Epidermal melanocyte (primary cell): ENCODE data around the gene MPND.

ENCODE experiments used
- DNase-seq: peaks from one replicate; pipeline ENCODE4 v3.0.0; 2011; ENCODE audit warnings: low spot score; ENCODE audit not compliant: insufficient read length

MPND gene

DNA sequence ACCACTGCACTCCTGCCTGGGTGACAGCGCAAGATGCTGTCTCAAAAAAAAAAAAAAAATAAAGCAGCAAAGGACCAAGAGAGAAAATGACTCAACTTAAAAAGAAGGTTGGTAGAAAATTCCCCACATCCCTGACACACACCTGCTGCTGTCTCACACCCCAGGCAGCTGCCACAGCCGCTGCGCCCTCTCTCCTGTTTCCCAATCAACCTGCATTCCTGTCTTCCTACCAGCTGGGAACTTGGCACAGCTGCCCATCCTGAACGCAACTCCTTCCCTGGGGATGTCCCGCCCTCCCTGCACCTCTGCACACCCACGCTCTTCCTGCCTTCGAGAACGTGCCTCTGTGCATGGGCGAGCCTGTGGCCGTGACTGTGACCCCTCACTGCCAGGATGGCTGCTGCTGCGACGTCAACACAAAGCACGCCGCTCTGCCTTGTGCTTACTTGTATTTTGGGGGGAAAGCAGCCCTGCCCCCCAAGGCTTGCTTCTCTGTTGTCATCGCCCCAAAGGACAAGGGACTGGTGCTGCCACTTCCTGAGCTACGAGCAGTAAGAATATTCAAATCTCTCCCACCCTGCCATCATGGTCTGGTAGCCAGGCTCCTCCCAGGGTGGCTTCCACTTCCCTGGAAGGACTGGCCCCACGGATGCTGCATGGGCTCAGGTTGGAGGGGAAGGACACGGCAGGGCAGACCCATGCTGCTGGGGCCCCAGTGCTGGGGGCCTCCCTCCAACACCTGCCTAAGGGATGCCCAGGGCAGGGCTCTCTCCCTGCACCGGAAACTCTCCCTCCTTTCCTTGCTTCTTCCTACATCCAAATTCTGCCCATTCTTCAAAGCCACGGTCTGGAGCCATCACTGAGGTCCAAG, 36.3 kb downstream of the MPND start:
- no peak for DNase-seq

- DNase-seq = no peak
These were observed 36.9 kb downstream of the MPND start for GRCh38 chr19:4380254-4380727.

GRCh38 chr19:4385291-4386040, 42.1 kb downstream of the MPND start:
- no peak for DNase-seq

GRCh38 chr19:4386041-4386782, 42.9 kb downstream of the MPND start:
- no peak for DNase-seq

DNA sequence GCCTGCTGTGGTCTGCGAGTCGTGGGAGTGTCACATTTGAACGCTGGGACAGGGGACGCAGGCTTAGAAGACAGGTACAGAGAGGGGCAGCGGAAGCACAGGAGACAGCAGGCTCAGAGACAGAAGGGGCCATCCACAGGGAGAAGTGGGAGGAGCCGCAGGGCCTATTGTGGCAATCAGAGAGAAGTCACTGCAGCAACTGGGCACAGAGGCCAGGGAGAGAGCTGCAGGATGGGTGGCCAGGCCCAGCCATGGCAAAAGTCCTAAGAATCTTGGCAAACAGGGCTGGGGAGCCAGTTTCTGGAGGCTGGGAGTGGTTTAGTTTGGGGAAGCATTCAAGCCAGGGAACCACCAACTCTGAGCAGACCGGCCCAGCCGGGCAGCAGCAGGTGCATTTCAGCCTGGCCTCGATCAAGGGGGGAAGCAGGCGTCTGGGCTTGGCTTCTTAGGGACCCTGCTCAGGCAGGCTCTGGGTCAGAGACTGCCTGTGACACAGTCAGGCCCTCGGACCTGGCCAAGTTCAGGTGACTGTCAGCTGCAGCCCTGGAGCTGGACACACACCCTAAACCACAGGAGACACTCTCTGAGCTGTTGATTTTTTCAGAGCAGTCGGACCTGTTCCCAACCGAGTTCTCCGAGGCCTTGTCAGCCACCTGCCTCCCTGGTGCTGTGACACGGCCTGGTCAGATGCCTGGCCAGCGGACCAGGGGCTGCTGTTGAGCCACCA, 45.1 kb downstream of the MPND start:
- no peak for DNase-seq

- DNase-seq = no peak
These were observed 45.7 kb downstream of the MPND start for GRCh38 chr19:4389064-4389375.

- DNase-seq = no peak
These were observed 46.2 kb downstream of the MPND start for GRCh38 chr19:4389511-4390016.

DNA sequence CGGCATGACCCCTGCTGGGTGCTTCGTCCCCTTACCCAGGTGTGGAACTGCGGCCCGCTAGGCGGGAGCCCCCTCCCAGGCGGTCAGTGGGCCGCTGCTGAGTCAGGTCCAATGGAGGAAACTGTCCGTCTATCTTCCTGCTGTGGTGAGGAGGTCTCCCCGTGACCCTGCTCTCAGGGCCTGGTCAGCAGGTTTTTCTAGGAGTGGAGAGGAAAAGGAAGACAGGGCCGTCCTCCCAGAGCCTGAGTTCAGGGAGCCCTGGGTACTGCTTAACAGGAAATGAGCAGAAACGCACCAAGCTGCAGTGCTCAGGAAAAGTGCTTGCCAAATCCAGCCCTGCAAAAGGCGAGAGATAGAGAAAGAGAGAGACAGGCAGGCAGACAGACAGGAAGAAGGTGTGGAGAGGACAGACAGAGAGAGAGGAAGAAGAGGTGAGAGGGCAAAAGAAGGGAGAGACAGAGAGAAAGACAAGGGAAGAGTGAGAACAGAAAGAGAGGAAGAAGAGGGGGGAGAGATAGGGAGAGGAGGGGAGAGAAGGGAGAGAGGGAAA, 46.7 kb downstream of the MPND start:
- no peak for DNase-seq

DNA sequence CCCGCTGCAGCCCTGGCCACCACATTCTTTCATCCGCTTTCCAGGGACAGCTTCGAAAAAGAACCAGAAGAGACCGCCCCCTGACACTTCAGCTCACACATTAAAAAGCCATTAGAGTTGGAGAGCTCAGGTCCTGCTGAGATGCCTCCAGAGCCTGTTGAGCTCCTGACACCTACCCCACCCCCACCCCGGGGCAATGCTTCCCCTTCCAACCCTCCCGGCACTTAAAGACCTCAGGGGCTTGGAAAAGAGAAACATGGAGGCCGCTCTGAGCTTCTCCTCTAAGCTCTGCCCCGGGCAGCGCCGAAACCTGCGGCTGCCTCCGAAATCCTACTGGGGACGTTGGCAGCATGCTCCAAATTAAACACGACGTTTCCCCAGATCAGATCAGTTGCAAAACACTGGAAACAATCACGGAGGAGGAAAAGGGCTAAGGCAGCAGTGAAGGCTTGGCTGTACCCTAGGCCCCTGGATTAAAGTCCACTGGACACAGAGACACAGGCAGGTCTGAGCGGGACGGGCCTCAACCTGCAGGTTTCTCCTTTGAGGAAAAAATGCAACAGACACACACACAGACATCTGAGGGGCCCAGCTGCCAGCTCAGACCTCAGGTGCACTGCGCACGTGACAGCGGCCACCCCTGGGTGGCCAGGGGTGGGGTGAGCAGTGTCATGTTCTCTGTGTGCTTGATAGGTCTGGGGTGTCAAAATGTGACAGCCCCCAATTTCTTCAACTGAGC, 47.4 kb downstream of the MPND start:
- no peak for DNase-seq

DNA sequence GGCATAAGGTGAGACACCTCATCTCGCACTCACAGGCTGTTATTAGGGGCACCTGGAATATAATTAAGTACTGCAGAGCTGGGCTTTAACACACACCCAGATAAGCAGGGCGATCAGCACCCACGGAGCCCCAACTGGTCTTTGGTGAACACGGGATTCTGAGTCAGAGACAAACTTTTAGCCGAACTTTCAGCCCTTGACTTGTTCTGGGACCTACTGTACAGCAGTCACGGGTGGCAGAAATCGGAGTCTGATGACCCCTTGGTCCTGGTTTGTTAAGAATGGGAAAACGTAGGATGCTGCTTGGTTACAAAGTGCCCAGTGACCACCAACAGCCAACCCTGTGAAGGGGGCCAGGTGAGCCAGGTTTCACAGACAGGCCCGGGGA, 47.9 kb downstream of the MPND start:
- DNase-seq = no peak

DNA sequence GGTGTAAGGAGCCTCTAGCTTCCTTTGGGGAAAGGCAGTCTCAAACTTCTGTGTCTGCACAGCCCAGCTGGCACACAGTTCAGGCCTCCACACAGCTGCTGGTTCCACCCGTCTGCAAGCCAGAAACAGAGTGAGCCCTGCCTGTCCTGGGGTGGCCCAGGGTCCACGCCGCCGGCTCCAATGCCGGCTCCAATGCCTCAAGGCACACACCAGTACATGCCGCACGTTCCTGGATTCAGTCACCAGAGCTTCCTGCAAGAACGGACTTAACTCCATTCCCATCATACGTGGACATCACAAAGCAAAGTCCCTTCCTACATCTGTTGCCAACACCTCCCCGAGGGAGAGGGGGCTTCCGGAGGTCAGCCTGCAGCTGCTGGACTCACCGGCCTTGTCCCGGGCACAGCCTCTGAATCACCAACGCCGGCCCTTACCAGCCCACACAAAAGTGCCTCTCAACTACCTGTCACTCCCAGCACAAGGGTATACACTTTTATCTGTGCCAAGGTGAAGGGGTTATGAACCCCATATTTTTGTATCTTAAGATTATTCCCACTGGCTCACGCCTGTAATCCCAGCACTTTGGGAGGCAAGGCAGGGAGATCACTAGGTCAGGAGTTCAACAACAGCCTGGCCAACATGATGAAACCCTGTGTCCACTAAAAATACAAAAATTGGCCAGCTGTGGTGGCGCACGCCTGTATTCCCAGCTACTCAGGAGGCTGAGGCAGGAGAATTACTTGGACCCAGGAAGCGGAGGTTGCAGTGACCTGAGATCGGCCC, 48.5 kb downstream of the MPND start:
- DNase-seq = peak; percentile 60

GRCh38 chr19:4393947-4394590, 50.7 kb downstream of the MPND start:
- no peak for DNase-seq

DNA sequence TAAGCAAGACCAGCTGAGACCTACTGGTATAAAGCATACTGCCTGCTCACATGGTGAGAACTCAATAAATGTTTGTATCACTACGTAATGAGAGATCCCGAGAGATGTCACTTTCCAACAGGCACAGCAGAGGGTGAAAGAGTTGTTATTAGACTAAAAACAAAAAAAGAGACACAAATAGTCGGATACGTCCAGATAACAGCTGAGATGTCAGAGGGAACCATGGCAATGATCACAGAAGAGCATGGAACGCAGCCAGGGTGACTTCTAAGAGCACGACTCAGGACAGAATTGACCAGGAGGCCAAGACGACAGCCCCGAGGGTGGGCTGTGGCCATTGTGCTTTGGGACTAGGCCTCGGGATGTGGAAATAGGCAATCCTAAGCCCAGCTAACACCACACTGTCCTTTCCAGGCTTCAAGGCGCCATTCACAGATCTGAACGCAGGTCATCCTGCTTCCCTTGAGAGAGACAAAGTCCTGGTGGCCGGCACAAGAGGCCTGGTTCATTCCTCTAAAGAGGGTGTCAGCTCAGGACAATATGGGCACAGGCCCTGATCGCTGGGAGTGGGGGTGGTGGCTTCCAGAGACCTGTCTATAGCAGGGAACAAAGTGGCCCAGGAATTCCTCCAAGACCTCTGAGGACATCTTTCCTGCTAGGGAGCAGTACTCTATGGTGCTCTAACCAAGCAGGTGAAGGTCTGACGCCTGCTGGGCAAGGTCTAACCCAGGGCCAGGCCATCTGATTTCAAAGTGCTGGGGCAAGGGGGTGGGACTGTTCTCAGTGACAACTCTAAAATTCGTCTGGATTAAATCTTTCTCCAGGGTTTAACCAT, 53.8 kb downstream of the MPND start:
- DNase-seq = no peak

DNA sequence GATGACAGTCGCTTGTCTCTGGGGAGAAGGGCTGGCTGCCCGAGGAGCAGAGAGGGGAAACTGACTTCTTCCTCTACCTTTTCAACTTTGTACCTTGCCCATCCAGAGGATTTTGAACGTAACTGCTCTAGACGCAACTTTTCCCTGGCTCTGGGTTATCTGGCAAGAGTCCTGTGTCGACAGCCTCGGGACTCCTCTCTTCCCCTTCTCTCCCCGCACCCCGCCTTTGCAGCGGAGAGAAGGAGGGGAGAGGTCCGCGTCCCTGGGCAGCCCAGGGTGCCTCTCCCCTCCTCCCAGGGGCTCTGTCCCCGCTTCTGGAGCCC, 56.4 kb downstream of the MPND start:
- DNase-seq = no peak

GRCh38 chr19:4400135-4400936, 57.0 kb downstream of the MPND start, which contains the start of gene SH3GL1:
SH3GL1 (minus strand) TSS chr19:4400547; CDS start chr19:4400368, 179 bp downstream.
- DNase-seq = peak; percentile 64

DNA sequence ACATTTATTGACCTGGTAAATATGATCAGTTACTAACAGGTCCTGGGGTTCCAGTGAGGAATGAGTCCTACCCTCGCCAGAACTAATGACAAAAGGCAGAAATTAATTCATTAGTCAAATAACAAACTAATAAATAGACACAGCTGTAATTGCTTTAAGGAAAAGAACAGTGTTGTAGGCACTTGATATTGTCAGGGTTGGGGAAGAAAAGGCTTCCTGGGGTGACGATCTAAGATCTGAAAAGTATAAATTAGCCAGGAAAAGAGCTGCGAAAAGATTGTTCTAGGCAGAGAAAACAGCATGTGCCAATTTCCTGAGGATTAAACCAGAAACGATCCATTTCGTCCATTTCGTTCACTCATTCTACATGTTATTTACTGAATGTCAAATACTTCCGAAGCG, 58.4 kb downstream of the MPND start:
- no peak for DNase-seq
